CD8-positive, alpha-beta memory T cell (primary cell): ENCODE data around the gene CXXC1. TPM values are rescaled to one million over a fixed set of nuclear protein-coding genes. Genes with fewer than 3 reads are reported as not detected.
A peak's percentile ranks its signal among the peaks of the same experiment; 100 is the strongest.

ENCODE experiments used
- CTCF ChIA-PET: fragments of 350-600 bp; sonication (Branson Sonifier 250); formaldehyde crosslinking; loops from one replicate; lab custom pipeline; 2021; ENCODE audit warnings: antibody characterized with exemption; lab: Charles Lee
- POLR2A ChIA-PET: fragments of 350-600 bp; sonication (Branson Sonifier 250); formaldehyde crosslinking; loops from one replicate; lab custom pipeline; 2021; ENCODE audit warnings: antibody characterized with exemption; lab: Charles Lee
- DNase-seq, 5 donors: peaks; one replicate each; pipeline versions ENCODE4 v3.0.0 to v3.0.0-alpha.2; 2020 to 2022; ENCODE audit warnings: mixed read lengths in 1 of 5
- H3K27ac ChIP-seq: one replicate; pipeline ENCODE4 v1.7.0; 2013; ENCODE audit warnings: low read depth, mild to moderate bottlenecking, low read length, moderate library complexity
- H3K27me3 ChIP-seq: 2 replicates; pipeline ENCODE4 v1.7.0; 2013; ENCODE audit warnings: low read length, mild to moderate bottlenecking; ENCODE audit not compliant: insufficient read depth, poor library complexity, severe bottlenecking
- H3K36me3 ChIP-seq: 2 replicates; pipeline ENCODE4 v1.7.0; 2013; ENCODE audit warnings: mild to moderate bottlenecking, low read length, moderate library complexity; ENCODE audit not compliant: insufficient read depth
- H3K4me1 ChIP-seq: 2 replicates; pipeline ENCODE4 v1.7.0; 2013; ENCODE audit warnings: mild to moderate bottlenecking, low read length, moderate library complexity; ENCODE audit not compliant: insufficient read depth
- H3K4me3 ChIP-seq: 2 replicates; pipeline ENCODE4 v1.7.0; 2013; ENCODE audit warnings: mild to moderate bottlenecking, low read length
- H3K9me3 ChIP-seq: 2 replicates; pipeline ENCODE4 v1.7.0; 2013; ENCODE audit warnings: mild to moderate bottlenecking, low read length
- H3K27ac Mint-ChIP-seq, 8 donors: one replicate each; pipeline ENCODE4 v1.8.0; 2020 to 2021; ENCODE audit warnings: mixed read lengths in 8 of 8, mild to moderate bottlenecking in 6 of 8, inconsistent platforms in 3 of 8, moderate library complexity in 3 of 8
- H3K27me3 Mint-ChIP-seq, 2 donors: one replicate each; pipeline ENCODE4 v1.8.0; 2020 to 2021; ENCODE audit warnings: mixed read lengths in 2 of 2, mild to moderate bottlenecking in 1 of 2, moderate library complexity in 1 of 2
- H3K36me3 Mint-ChIP-seq, 3 donors: one replicate each; pipeline ENCODE4 v1.8.0; 2020 to 2021; ENCODE audit warnings: mixed read lengths in 3 of 3, inconsistent platforms in 1 of 3, mild to moderate bottlenecking in 1 of 3
- H3K4me1 Mint-ChIP-seq, 3 donors: one replicate each; pipeline ENCODE4 v1.8.0; 2020 to 2021; ENCODE audit warnings: mixed read lengths in 3 of 3, inconsistent platforms in 1 of 3, mild to moderate bottlenecking in 1 of 3
- H3K4me3 Mint-ChIP-seq, 7 donors: one replicate each; pipeline ENCODE4 v1.8.0; 2020 to 2021; ENCODE audit warnings: mixed read lengths in 7 of 7, mild to moderate bottlenecking in 6 of 7, moderate library complexity in 4 of 7, inconsistent platforms in 2 of 7
- H3K9me3 Mint-ChIP-seq, 5 donors: one replicate each; pipeline ENCODE4 v1.8.0; 2020 to 2022; ENCODE audit warnings: mixed read lengths in 5 of 5, mild to moderate bottlenecking in 3 of 5, moderate library complexity in 2 of 5, inconsistent platforms in 1 of 5
- polyA plus RNA-seq: library from polyadenylated mRNA; unstranded; fragments of 300-500 nt; fragmentation: Illumina TruSeq; gene quantifications from one replicate; pipeline ENCODE4 v1.2.3, GENCODE V29; 2021
- total RNA-seq, 2 experiments: library from RNA; stranded (reverse); gene quantifications; one replicate each; pipeline ENCODE4 v1.2.3, GENCODE V29; 2021

Gene CXXC1
- total RNA-seq = 100 to 1,000 TPM; 113 to 115 TPM
- polyA plus RNA-seq = 64.6 TPM

DNA sequence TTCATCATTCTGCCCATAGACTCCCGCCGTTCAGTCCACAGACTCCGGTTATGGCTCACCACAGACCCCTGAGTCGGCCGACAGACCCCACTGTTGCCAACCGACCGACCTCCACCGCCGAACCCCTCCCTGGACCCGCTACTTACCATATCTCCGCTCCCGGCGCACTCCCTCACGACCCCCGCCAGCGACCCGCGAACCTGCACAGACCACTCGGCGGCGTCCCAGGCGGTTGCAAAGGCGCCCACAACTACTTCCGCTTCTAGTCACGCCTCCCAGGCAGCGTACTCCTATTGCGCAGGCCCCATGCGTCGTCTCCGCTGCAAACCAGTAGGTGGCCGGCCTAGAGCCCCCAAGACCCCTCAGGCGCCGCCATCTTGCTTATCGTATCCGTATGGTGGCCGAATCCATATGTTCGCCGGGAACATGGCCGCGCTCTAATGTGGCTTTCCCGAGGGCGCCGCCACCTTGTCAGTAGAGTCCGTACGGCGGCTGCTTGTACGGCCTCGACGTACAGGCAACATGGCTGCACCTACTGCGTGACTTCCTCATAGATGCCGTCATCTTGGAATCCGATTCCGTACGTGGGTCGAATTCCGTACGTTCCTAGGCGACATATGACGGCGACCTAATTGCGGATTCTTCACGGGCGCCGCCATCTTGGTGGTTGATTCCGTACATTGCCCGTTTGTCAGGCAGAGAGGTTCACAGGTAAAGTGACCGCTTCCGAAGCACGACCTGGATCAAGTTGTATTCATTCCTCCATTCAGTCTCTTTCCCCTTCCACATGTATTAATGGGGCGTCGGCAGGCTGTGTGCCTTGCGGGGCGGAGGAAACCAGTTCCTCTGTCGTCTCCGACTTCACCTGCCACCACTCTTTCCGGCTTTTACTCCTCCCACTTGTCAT is at the start of gene CXXC1:
CXXC1 (minus strand) TSS at position 252 of the 907 bp plus-strand sequence; CDS start at position 149, 103 bp downstream.
- Mint-ChIP-seq H3K9me3 (no peaks in the 10 kb centered on the region), H3K4me1 (peaks cover 23 to 38% (median 28%) of the 10 kb centered on the region in 3 donors), H3K4me3 (peak within 1 kb of the TSS; percentile 89 to 99 (median 96)), H3K27ac (peak within 1 kb of the TSS; percentile 84 to 100 (median 100)), H3K36me3 (peaks cover 13 to 51% (median 17%) of the 10 kb centered on the region in 3 donors), H3K27me3 (no peaks in the 10 kb centered on the region)
- Histone ChIP-seq H3K27ac (peak within 1 kb of the TSS; percentile 97), H3K4me1 (peaks cover 9% of the 10 kb centered on the region), H3K4me3 (peak within 1 kb of the TSS; percentile 98), H3K36me3 (no peaks in the 10 kb centered on the region), H3K27me3 (no peaks in the 10 kb centered on the region), H3K9me3 (no peaks in the 10 kb centered on the region)
- peak; percentile 97 to 99 (median 97) for DNase-seq
- POLR2A ChIA-PET = interaction anchor here (0.8 to 1.0 kb wide), 2 partner anchors 10 to 19 kb away, joined by 3 to 4 read pairs; no protein-coding TSS in a partner anchor
- CTCF ChIA-PET = no interaction called here

- Mint-ChIP-seq H3K27ac (peak overlapping the region in 1 of 8 donors; percentile 33), H3K4me3 (no peak overlapping the region), H3K4me1 (no peaks in the 10 kb centered on the region), H3K36me3 (peaks cover 0 to 4% (median 0%) of the 10 kb centered on the region in 3 donors), H3K27me3 (peaks cover 14 to 22% of the 10 kb centered on the region in 2 donors), H3K9me3 (peaks cover 0 to 6% (median 2%) of the 10 kb centered on the region in 5 donors)
- ChIA-PET POLR2A (no interaction called here), CTCF (no interaction called here)
- Histone ChIP-seq H3K4me3 (no peak overlapping the region), H3K4me1 (no peaks in the 10 kb centered on the region), H3K27ac (no peak overlapping the region), H3K27me3 (no peaks in the 10 kb centered on the region), H3K36me3 (no peaks in the 10 kb centered on the region), H3K9me3 (no peaks in the 10 kb centered on the region)
- DNase-seq = no peak
These were observed 47.2 kb upstream of the CXXC1 start for GRCh38 chr18:50334546-50335152.

DNA sequence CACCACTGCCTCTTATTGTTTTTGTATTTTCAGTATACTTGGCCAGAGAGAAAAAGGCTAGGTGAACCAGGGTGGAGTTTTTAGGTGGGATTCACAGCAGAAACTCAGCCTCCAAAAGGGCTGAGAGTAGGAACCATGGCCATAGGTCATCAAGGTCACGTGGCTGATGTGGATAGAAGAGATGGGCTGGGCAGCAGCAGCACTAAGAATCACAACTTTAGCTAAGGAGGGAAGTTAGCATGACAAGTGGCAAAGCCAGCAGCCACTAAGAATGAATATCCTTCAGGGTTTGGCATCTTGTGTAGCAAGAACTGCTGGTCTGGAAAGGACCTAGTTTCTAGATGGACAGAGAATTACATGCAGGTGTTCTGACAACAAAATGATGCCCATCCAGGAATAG is 44.2 kb upstream of the CXXC1 start:
- no peaks in the 10 kb centered on the region for H3K4me1 Mint-ChIP-seq
- ChIA-PET POLR2A (no interaction called here), CTCF (no interaction called here)

DNA sequence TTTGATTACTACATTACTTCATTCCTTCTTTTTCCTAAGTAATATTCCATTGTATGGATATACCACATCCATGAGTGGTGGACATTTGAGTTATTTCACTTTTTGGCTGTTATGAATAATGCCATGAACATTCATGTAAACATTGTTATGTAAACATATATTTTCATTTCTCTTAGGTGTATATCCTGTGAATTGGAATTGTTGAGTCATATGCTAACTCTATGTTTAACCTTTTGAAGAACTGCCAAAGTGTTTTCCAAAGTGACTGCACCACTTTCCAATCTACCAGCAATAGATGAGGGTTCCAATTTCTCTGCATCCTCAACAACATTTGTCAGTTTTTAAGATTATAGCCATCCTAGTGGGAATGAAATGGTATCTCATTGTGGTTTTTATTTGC is 42.7 kb upstream of the CXXC1 start:
- H3K4me1 ChIP-seq = no peaks in the 10 kb centered on the region
- H3K4me3 ChIP-seq = no peak overlapping the region
- ChIA-PET POLR2A (no interaction called here), CTCF (no interaction called here)
- Mint-ChIP-seq H3K36me3 (peaks cover 0 to 10% (median 0%) of the 10 kb centered on the region in 3 donors), H3K4me3 (no peak overlapping the region), H3K27ac (no peak overlapping the region), H3K9me3 (peaks cover 0 to 6% (median 2%) of the 10 kb centered on the region in 5 donors), H3K4me1 (no peaks in the 10 kb centered on the region), H3K27me3 (peaks cover 24 to 47% of the 10 kb centered on the region in 2 donors)
- no peaks in the 10 kb centered on the region for H3K36me3 ChIP-seq
- H3K27ac ChIP-seq = no peak overlapping the region
- no peaks in the 10 kb centered on the region for H3K27me3 ChIP-seq
- no peak for DNase-seq
- no peaks in the 10 kb centered on the region for H3K9me3 ChIP-seq

More for the DNA sequence above, 44.2 kb upstream of the CXXC1 start:
- Histone ChIP-seq H3K27me3 (no peaks in the 10 kb centered on the region), H3K9me3 (no peaks in the 10 kb centered on the region), H3K4me3 (no peak overlapping the region), H3K36me3 (no peaks in the 10 kb centered on the region), H3K27ac (no peak overlapping the region), H3K4me1 (no peaks in the 10 kb centered on the region)
- Mint-ChIP-seq H3K36me3 (peaks cover 0 to 6% (median 0%) of the 10 kb centered on the region in 3 donors), H3K27ac (no peak overlapping the region), H3K27me3 (peaks cover 21 to 40% of the 10 kb centered on the region in 2 donors), H3K4me3 (no peak overlapping the region), H3K9me3 (peaks cover 0 to 6% (median 2%) of the 10 kb centered on the region in 5 donors)
- no peak for DNase-seq

DNA sequence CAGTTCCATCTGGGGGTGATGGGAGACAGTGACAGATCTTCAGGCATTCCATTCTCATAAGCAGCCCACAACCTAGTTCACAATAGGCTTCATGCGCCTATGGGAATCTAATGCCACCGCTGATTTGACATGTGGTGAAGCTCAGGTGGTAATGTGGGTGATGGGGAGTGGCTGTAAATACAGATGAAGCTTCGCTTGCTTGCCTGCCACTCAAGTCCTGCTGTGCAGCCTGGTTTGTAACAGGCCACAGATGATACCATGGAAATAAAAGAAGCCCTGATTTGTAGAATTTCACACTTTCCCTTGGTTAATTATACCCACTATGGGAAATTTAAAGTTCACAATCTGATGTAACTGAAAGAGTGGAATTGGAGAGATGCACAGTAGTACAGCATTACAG is 40.5 kb upstream of the CXXC1 start:
- no peaks in the 10 kb centered on the region for H3K4me1 Mint-ChIP-seq
- Histone ChIP-seq H3K27me3 (no peaks in the 10 kb centered on the region), H3K36me3 (no peaks in the 10 kb centered on the region), H3K4me3 (no peak overlapping the region), H3K9me3 (no peaks in the 10 kb centered on the region), H3K4me1 (no peaks in the 10 kb centered on the region), H3K27ac (no peak overlapping the region)
- ChIA-PET POLR2A (no interaction called here), CTCF (no interaction called here)
- H3K9me3 Mint-ChIP-seq = peaks cover 0 to 6% (median 2%) of the 10 kb centered on the region in 5 donors
- no peak overlapping the region for H3K27ac Mint-ChIP-seq
- H3K36me3 Mint-ChIP-seq = peaks cover 0 to 10% (median 0%) of the 10 kb centered on the region in 3 donors
- H3K27me3 Mint-ChIP-seq = peaks cover 29 to 47% of the 10 kb centered on the region in 2 donors
- DNase-seq = no peak
- H3K4me3 Mint-ChIP-seq = no peak overlapping the region

DNA sequence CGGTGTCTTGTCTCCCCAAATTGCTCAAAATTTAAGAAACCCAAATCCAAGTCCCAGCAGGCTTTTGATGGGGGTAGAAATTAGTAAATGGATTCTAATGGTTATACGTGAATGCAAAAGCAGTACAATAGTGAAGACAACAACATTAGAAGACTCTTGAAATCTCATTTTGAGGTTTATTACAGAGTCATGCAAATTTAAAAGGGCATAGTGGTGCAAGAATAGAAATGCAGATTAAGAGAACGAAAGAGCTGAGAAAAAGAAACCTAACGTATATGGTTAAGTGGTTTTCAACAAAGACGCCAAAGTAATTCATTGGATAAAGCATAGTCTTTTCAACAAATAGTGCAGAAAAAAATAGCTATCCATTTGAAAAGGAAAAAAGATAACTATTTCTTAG is 33.2 kb upstream of the CXXC1 start:
- Histone ChIP-seq H3K9me3 (no peaks in the 10 kb centered on the region), H3K27me3 (no peaks in the 10 kb centered on the region), H3K27ac (no peak overlapping the region), H3K36me3 (no peaks in the 10 kb centered on the region), H3K4me1 (no peaks in the 10 kb centered on the region), H3K4me3 (no peak overlapping the region)
- ChIA-PET CTCF (no interaction called here), POLR2A (no interaction called here)
- peaks cover 0 to 13% (median 11%) of the 10 kb centered on the region in 3 donors for H3K4me1 Mint-ChIP-seq
- no peak overlapping the region for H3K27ac Mint-ChIP-seq
- peaks cover 0 to under 1% (median 0%) of the 10 kb centered on the region in 3 donors for H3K36me3 Mint-ChIP-seq
- no peaks in the 10 kb centered on the region for H3K9me3 Mint-ChIP-seq
- H3K4me3 Mint-ChIP-seq = peak overlapping the region in 4 of 7 donors; percentile 0 to 57 (median 26)
- DNase-seq = peak in 1 of 5 donors; percentile 7
- peaks cover 9 to 26% of the 10 kb centered on the region in 2 donors for H3K27me3 Mint-ChIP-seq

DNA sequence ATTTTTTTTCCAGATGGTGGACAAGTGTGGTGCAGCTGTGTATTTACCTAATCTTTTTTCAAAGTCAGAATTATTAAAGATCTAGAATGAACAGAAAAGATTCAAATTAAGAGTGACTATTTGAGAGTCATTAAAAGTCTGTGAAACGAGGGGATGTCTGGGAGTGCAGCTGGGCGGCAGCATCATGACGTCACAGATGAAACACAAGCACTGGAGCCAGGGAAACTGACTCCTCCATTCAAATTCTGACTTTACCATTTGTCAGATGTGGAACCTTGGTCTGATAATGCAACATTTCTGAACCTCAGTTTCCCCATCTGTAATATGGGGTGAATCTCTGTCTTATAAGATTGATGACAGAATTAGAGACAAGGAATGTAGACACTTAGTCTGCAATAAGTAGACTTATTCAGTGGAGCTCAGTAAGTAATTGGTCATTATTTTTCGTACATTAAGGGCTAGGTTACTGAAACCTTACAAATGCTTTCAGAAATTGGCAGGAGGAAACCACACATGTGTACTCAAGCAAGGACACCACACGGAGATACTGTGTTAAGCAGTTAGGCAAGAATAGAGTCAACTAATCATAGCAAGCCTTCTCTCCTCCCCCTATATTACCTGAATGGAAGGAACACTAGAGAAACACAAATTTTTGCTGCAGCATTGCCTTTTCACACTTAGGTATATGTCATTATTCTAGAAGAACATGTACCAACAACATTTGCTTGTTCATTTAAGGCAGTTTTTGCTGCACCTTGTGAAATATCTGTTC is 27.8 kb upstream of the CXXC1 start:
- DNase-seq = no peak
- peaks cover 14 to 51% of the 10 kb centered on the region in 2 donors for H3K27me3 Mint-ChIP-seq
- Histone ChIP-seq H3K27me3 (no peaks in the 10 kb centered on the region), H3K27ac (no peak overlapping the region), H3K4me1 (no peaks in the 10 kb centered on the region), H3K4me3 (no peak overlapping the region), H3K9me3 (no peaks in the 10 kb centered on the region), H3K36me3 (no peaks in the 10 kb centered on the region)
- H3K4me3 Mint-ChIP-seq = no peak overlapping the region
- CTCF ChIA-PET = no interaction called here
- H3K27ac Mint-ChIP-seq = no peak overlapping the region
- POLR2A ChIA-PET = no interaction called here
- H3K36me3 Mint-ChIP-seq = no peaks in the 10 kb centered on the region
- no peaks in the 10 kb centered on the region for H3K9me3 Mint-ChIP-seq
- peaks cover 0 to 5% (median 4%) of the 10 kb centered on the region in 3 donors for H3K4me1 Mint-ChIP-seq
